H9 (cell line): ENCODE results near the gene MDFIC. TPM values are rescaled to one million over a fixed set of nuclear protein-coding genes. Genes with fewer than 3 reads are reported as not detected.

Source experiments
- DNase-seq: peaks from one replicate; pipeline ENCODE4 v3.0.0-alpha.2; 2017
- H2AFZ ChIP-seq: one replicate; pipeline ENCODE4 v1.6.1; 2013; ENCODE audit warnings: mild to moderate bottlenecking, low read length, control low read depth, moderate library complexity
- H2AK5ac ChIP-seq: 2 replicates; pipeline ENCODE4 v1.6.1; 2013; ENCODE audit warnings: low read length, control low read depth, mixed read lengths; ENCODE audit not compliant: insufficient read length
- H2BK120ac ChIP-seq: one replicate; pipeline ENCODE4 v1.6.1; 2013; ENCODE audit warnings: low read depth, mild to moderate bottlenecking, low read length, control low read depth, inconsistent platforms; ENCODE audit not compliant: poor library complexity, severe bottlenecking
- H2BK12ac ChIP-seq: 2 replicates; pipeline ENCODE4 v1.6.1; 2013; ENCODE audit warnings: low read length, control low read depth, mixed read lengths, low read depth; ENCODE audit not compliant: insufficient read length
- H2BK15ac ChIP-seq: 2 replicates; pipeline ENCODE4 v1.6.1; 2013; ENCODE audit warnings: low read depth, low read length, control low read depth
- H2BK20ac ChIP-seq: one replicate; pipeline ENCODE4 v1.6.1; 2013; ENCODE audit warnings: low read depth, mild to moderate bottlenecking, low read length, control low read depth, inconsistent platforms; ENCODE audit not compliant: poor library complexity, severe bottlenecking
- H2BK5ac ChIP-seq: 2 replicates; pipeline ENCODE4 v1.6.1; 2013; ENCODE audit warnings: low read length, control low read depth, mixed read lengths; ENCODE audit not compliant: insufficient read length
- H3K14ac ChIP-seq: 2 replicates; pipeline ENCODE4 v1.6.1; 2013; ENCODE audit warnings: low read length, control low read depth; ENCODE audit not compliant: insufficient read depth
- H3K18ac ChIP-seq: 2 replicates; pipeline ENCODE4 v1.6.1; 2013; ENCODE audit warnings: low read depth, mild to moderate bottlenecking, mixed read lengths, low read length, control low read depth; ENCODE audit not compliant: insufficient read length
- H3K23ac ChIP-seq: 2 replicates; pipeline ENCODE4 v1.6.1; 2013; ENCODE audit warnings: low read length, control low read depth, mixed read lengths, low read depth; ENCODE audit not compliant: insufficient read length
- H3K23me2 ChIP-seq: 2 replicates; pipeline ENCODE4 v1.6.1; 2013; ENCODE audit warnings: low read depth, mild to moderate bottlenecking, mixed read lengths, low read length, control low read depth; ENCODE audit not compliant: insufficient read length, poor library complexity, severe bottlenecking
- H3K27ac ChIP-seq: 2 replicates; pipeline ENCODE4 v1.5.1; 2013; ENCODE audit warnings: low read length, control low read depth, mixed read lengths, low read depth; ENCODE audit not compliant: insufficient read length
- H3K27me3 ChIP-seq: 2 replicates; pipeline ENCODE4 v1.6.1; 2013; ENCODE audit warnings: low read length, control low read depth, inconsistent platforms; ENCODE audit not compliant: insufficient read depth
- H3K4ac ChIP-seq: 2 replicates; pipeline ENCODE4 v1.6.1; 2013; ENCODE audit warnings: low read depth, mild to moderate bottlenecking, control low read depth, inconsistent platforms, low read length, moderate library complexity
- H3K4me1 ChIP-seq: 2 replicates; pipeline ENCODE4 v1.6.1; 2013; ENCODE audit warnings: low read length, control low read depth, inconsistent platforms; ENCODE audit not compliant: insufficient read depth
- H3K4me2 ChIP-seq: 2 replicates; pipeline ENCODE4 v1.6.1; 2013; ENCODE audit warnings: low read length, control low read depth, mixed read lengths; ENCODE audit not compliant: insufficient read length, insufficient read depth
- H3K56ac ChIP-seq: 2 replicates; pipeline ENCODE4 v1.6.1; 2013; ENCODE audit warnings: low read depth, mild to moderate bottlenecking, mixed read lengths, low read length, control low read depth; ENCODE audit not compliant: insufficient read length
- H3K79me1 ChIP-seq: 2 replicates; pipeline ENCODE4 v1.6.1; 2013; ENCODE audit warnings: low read depth, mild to moderate bottlenecking, moderate library complexity, low read length, control low read depth, inconsistent platforms; ENCODE audit not compliant: insufficient read depth, poor library complexity, severe bottlenecking
- H3K79me2 ChIP-seq: 2 replicates; pipeline ENCODE4 v1.6.1; 2013; ENCODE audit warnings: low read length, control low read depth, inconsistent platforms; ENCODE audit not compliant: insufficient read depth
- H3K9ac ChIP-seq: 2 replicates; pipeline ENCODE4 v1.6.1; 2013; ENCODE audit warnings: low read length, control low read depth, mixed read lengths; ENCODE audit not compliant: insufficient read length; ENCODE audit errors: extremely low read depth
- H3K9me3 ChIP-seq: one replicate; pipeline ENCODE4 v1.6.1; 2013; ENCODE audit warnings: low read depth, low read length, inconsistent platforms; ENCODE audit not compliant: control insufficient read depth
- H3T11ph ChIP-seq: one replicate; pipeline ENCODE4 v1.6.1; 2013; ENCODE audit warnings: mild to moderate bottlenecking, low read length, control low read depth, inconsistent platforms
- H4K20me1 ChIP-seq: one replicate; pipeline ENCODE4 v1.6.1; 2013; ENCODE audit not compliant: control insufficient read depth, insufficient read length, insufficient read depth
- H4K5ac ChIP-seq: 2 replicates; pipeline ENCODE4 v1.6.1; 2013; ENCODE audit warnings: low read depth, mild to moderate bottlenecking, mixed read lengths, low read length, control low read depth; ENCODE audit not compliant: insufficient read length
- H4K8ac ChIP-seq: replicated peaks from 2 replicates; pipeline ENCODE4 v1.6.1; 2013; ENCODE audit warnings: low read length, control low read depth, mixed read lengths, low read depth; ENCODE audit not compliant: insufficient read length
- H4K91ac ChIP-seq: 2 replicates; pipeline ENCODE4 v1.6.1; 2013; ENCODE audit warnings: low read depth, mild to moderate bottlenecking, moderate library complexity, mixed read lengths, low read length, control low read depth; ENCODE audit not compliant: insufficient read length
- H3K27ac Mint-ChIP-seq, 3 experiments: 2 replicates in 2 of 3; 3 replicates in 1 of 3; pipeline ENCODE4 v1.8.0; 2020 to 2021; ENCODE audit warnings: mixed read lengths in 3 of 3, mild to moderate bottlenecking in 1 of 3, moderate library complexity in 1 of 3
- H3K27me3 Mint-ChIP-seq: 2 replicates; pipeline ENCODE4 v1.8.0; 2021; ENCODE audit warnings: low read depth, mild to moderate bottlenecking, moderate library complexity, mixed read lengths
- H3K36me3 Mint-ChIP-seq, 3 experiments: 2 replicates in 2 of 3; 3 replicates in 1 of 3; pipeline ENCODE4 v1.8.0; 2020 to 2021; ENCODE audit warnings: low read depth in 3 of 3, mixed read lengths in 3 of 3; ENCODE audit not compliant: insufficient read depth in 1 of 3
- H3K4me1 Mint-ChIP-seq, 2 experiments: 2 replicates each; pipeline ENCODE4 v1.8.0; 2020; ENCODE audit warnings: mixed read lengths in 2 of 2
- H3K4me3 Mint-ChIP-seq, 2 experiments: 2 replicates in 1 of 2; 3 replicates in 1 of 2; pipeline ENCODE4 v1.8.0; 2020 to 2021; ENCODE audit warnings: mild to moderate bottlenecking in 2 of 2, mixed read lengths in 2 of 2, moderate library complexity in 1 of 2
- H3K9me3 Mint-ChIP-seq, 2 experiments: 2 replicates in 1 of 2; 3 replicates in 1 of 2; pipeline ENCODE4 v1.8.0; 2020; ENCODE audit warnings: mild to moderate bottlenecking in 2 of 2, mixed read lengths in 2 of 2, moderate library complexity in 1 of 2
- whole genome bisulfite sequencing: extraction: QIAGEN DNeasy Blood & Tissue Kit; methylation state at CpG from one replicate; pipeline ENCODE4 v1.1.7; 2013; ENCODE audit warnings: missing lambda C conversion rate, low lambda C conversion rate, mixed read lengths; ENCODE audit not compliant: insufficient read length; ENCODE audit errors: extremely low coverage; 5-methylcytosine and 5-hydroxymethylcytosine counted together
- total RNA-seq: library from RNA; stranded (reverse); gene quantifications from 2 replicates; pipeline ENCODE4 v1.2.1, GENCODE V29; 2021
- TF ChIP-seq, protein P1 (sequence below): fragments of 200-600 bp; sonication (generic); conservative IDR thresholded peaks from 3 replicates; pipeline ENCODE4 v1.8.0; 2021; ENCODE audit warnings: antibody characterized with exemption, mild to moderate bottlenecking

Gene MDFIC
- total RNA-seq, 1 experiment from 2014 or later = 2.0 TPM

- Histone ChIP-seq H3T11ph (no peak overlapping the region), H4K5ac (no peak overlapping the region), H3K79me1 (no peaks in the 10 kb centered on the region), H4K91ac (no peak overlapping the region), H4K20me1 (no peaks in the 10 kb centered on the region), H2BK12ac (no peak overlapping the region), H3K56ac (no peak overlapping the region), H2AFZ (no peak overlapping the region), H3K27ac (no peak overlapping the region), H3K18ac (no peak overlapping the region), H3K27me3 (no peaks in the 10 kb centered on the region), H3K9me3 (no peaks in the 10 kb centered on the region), H2BK120ac (no peak overlapping the region), H2BK15ac (no peak overlapping the region), H3K9ac (no peak overlapping the region), H3K23ac (no peak overlapping the region), H4K8ac (no peak overlapping the region), H3K14ac (no peak overlapping the region), H3K4me1 (no peaks in the 10 kb centered on the region), H3K4ac (no peak overlapping the region), H3K4me2 (no peak overlapping the region), H2BK20ac (no peak overlapping the region), H3K23me2 (peaks cover 7% of the 10 kb centered on the region), H2BK5ac (no peak overlapping the region), H3K79me2 (no peaks in the 10 kb centered on the region), H2AK5ac (no peak overlapping the region)
- DNase-seq = no peak
- no peaks in the 10 kb centered on the region; a peak in 1 of 7 replicates for H3K36me3 Mint-ChIP-seq
- H3K9me3 Mint-ChIP-seq = no peaks in the 10 kb centered on the region; a peak in 1 of 5 replicates
- no peak overlapping the region for H3K27ac Mint-ChIP-seq
- TF ChIP-seq, protein P1, sequence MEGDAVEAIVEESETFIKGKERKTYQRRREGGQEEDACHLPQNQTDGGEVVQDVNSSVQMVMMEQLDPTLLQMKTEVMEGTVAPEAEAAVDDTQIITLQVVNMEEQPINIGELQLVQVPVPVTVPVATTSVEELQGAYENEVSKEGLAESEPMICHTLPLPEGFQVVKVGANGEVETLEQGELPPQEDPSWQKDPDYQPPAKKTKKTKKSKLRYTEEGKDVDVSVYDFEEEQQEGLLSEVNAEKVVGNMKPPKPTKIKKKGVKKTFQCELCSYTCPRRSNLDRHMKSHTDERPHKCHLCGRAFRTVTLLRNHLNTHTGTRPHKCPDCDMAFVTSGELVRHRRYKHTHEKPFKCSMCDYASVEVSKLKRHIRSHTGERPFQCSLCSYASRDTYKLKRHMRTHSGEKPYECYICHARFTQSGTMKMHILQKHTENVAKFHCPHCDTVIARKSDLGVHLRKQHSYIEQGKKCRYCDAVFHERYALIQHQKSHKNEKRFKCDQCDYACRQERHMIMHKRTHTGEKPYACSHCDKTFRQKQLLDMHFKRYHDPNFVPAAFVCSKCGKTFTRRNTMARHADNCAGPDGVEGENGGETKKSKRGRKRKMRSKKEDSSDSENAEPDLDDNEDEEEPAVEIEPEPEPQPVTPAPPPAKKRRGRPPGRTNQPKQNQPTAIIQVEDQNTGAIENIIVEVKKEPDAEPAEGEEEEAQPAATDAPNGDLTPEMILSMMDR = no peak
- peaks cover 5 to 8% of the 10 kb centered on the region in 2 experiments; a peak in 3 of 4 replicates for H3K4me1 Mint-ChIP-seq
- H3K27me3 Mint-ChIP-seq = peaks cover 23% of the 10 kb centered on the region
- no peak overlapping the region for H3K4me3 Mint-ChIP-seq
- no CpG with 5 or more reads among the region's 4 CpGs for WGBS
Measured at GRCh38 chr7:114917211-114917839, 4.6 kb upstream of the MDFIC start.
